Measurements from ENCODE around the gene IGHMBP2.
"Not testable (repeated sequence)": the region's sequence is repeated elsewhere in the genome, so short reads cannot be mapped to it uniquely, and the experiment has no call there.

The IGHMBP2 gene

DNA sequence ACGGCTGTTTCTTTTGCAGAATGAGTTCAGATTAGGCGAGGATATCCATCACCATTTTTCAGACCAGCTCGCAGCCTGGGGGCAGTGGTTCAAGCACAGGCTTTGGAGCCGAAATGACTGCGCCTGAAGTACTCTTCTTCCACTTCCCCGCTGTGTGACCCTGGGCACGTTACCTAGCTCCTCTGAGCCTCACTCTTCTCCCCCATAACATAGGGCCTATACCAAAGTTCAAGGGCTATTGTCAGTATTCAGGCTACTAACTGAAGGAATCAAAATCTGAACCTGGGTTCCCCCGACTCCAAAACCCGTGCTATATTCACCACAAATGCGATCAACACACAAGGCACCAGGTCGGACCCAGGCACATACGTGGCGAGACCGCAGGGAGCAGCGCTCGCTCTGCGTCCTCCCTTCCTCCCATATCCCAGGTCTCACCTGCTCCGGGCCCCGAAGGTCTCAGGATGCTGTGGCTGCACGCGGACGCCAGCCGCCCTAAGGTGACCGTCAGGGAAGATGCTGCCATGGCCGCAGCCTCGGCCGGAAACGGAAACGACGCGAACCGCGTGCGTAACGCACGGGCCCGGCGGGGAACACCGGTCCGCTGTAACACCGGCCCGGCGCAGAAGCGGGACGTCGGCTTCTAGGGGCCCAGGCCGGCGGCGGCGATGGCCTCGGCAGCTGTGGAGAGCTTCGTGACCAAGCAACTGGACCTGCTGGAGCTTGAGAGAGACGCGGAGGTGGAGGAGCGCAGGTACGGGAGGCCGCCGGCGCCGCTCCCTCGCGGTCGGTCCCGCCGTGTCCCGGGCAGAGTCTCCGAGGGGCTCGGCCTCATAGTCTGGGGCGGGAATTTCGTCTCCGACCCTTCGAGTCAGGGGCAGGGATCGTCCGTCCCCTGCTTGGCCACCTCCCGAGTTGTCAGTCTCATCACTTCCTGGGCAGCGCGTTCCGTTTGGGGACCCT lies at the start of gene IGHMBP2, which contains the start of gene MRPL21:
IGHMBP2 (plus strand) TSS at position 604 of the 960 bp plus-strand sequence; CDS start at position 666, 62 bp downstream.
MRPL21 (minus strand) TSS at position 545 of the 960 bp plus-strand sequence; CDS start at position 523, 22 bp downstream.
- Histone ChIP-seq H3K27ac (ENCODE audit: low read length) (peak within 1 kb of the TSS; percentile 63), H3K9ac (ENCODE audit: low read depth, low read length) (peak within 1 kb of the TSS; percentile 97), H3K36me3 (ENCODE audit: insufficient read depth, low read depth, low read length) (peaks cover 27% of the 10 kb centered on the region), H3K4me1 (ENCODE audit: insufficient read depth, low read length) (no peaks in the 10 kb centered on the region; the same call in 1 of the 2 replicates), H3K4me3 (ENCODE audit: low read length) (peak within 1 kb of the TSS; percentile 98), H3K9me3 (ENCODE audit: insufficient read depth, low read depth, low read length) (no peaks in the 10 kb centered on the region), H3K27me3 (ENCODE audit: insufficient read depth, low read length) (no peaks in the 10 kb centered on the region)

- H3K27me3 ChIP-seq (ENCODE audit: insufficient read depth, low read length), result peaks cover 43% of the 10 kb centered on the region
These were observed 49.3 kb upstream of the IGHMBP2 start for GRCh38 chr11:68854273-68854958.

GRCh38 chr11:68855205-68855981 lies 48.3 kb upstream of the IGHMBP2 start:
- Histone ChIP-seq H3K36me3 (ENCODE audit: insufficient read depth, low read depth, low read length) (no peaks in the 10 kb centered on the region), H3K9ac (ENCODE audit: low read depth, low read length) (no peak overlapping the region), H3K4me3 (ENCODE audit: low read length) (peak overlapping the region; percentile 58), H3K27me3 (ENCODE audit: insufficient read depth, low read length) (peaks cover 43% of the 10 kb centered on the region), H3K9me3 (ENCODE audit: insufficient read depth, low read depth, low read length) (peaks cover 5% of the 10 kb centered on the region; the same call in 1 of the 2 replicates), H3K4me1 (ENCODE audit: insufficient read depth, low read length) (0 out of 2 replicates have a peak, but pooled peaks cover 3% of the 10 kb centered on the region), H3K27ac (ENCODE audit: low read length) (no peak overlapping the region)

More at GRCh38 chr11:68854273-68854958, 49.3 kb upstream of the IGHMBP2 start:
- H3K36me3 ChIP-seq (ENCODE audit: insufficient read depth, low read depth, low read length), result no peaks in the 10 kb centered on the region
- peak overlapping the region; percentile 58 for H3K4me3 ChIP-seq (ENCODE audit: low read length)
- no peak overlapping the region for H3K27ac ChIP-seq (ENCODE audit: low read length)
- H3K9me3 ChIP-seq (ENCODE audit: insufficient read depth, low read depth, low read length), result peaks cover 4% of the 10 kb centered on the region; the same call in 1 of the 2 replicates
- no peak overlapping the region for H3K9ac ChIP-seq (ENCODE audit: low read depth, low read length)
- 0 out of 2 replicates have a peak, but pooled peaks cover 3% of the 10 kb centered on the region for H3K4me1 ChIP-seq (ENCODE audit: insufficient read depth, low read length)

- not testable (repeated sequence) for H3K4me1 ChIP-seq (ENCODE audit: insufficient read depth, low read length); H3K9me3 ChIP-seq (ENCODE audit: insufficient read depth, low read depth, low read length); H3K27ac ChIP-seq (ENCODE audit: low read length); H3K9ac ChIP-seq (ENCODE audit: low read depth, low read length); H3K36me3 ChIP-seq (ENCODE audit: insufficient read depth, low read depth, low read length); H3K4me3 ChIP-seq (ENCODE audit: low read length)
- H3K27me3 ChIP-seq (ENCODE audit: insufficient read depth, low read length), result peaks cover 43% of the 10 kb centered on the region
These were observed 47.2 kb upstream of the IGHMBP2 start for GRCh38 chr11:68856425-68857030.

GRCh38 chr11:68857037-68857586 lies 46.6 kb upstream of the IGHMBP2 start:
- Histone ChIP-seq H3K9ac (ENCODE audit: low read depth, low read length) (no peak overlapping the region), H3K4me3 (ENCODE audit: low read length) (no peak overlapping the region), H3K27me3 (ENCODE audit: insufficient read depth, low read length) (peaks cover 40% of the 10 kb centered on the region), H3K9me3 (ENCODE audit: insufficient read depth, low read depth, low read length) (peaks cover 5% of the 10 kb centered on the region; the same call in 1 of the 2 replicates), H3K27ac (ENCODE audit: low read length) (no peak overlapping the region), H3K36me3 (ENCODE audit: insufficient read depth, low read depth, low read length) (no peaks in the 10 kb centered on the region), H3K4me1 (ENCODE audit: insufficient read depth, low read length) (0 out of 2 replicates have a peak, but pooled peaks cover 3% of the 10 kb centered on the region)

DNA sequence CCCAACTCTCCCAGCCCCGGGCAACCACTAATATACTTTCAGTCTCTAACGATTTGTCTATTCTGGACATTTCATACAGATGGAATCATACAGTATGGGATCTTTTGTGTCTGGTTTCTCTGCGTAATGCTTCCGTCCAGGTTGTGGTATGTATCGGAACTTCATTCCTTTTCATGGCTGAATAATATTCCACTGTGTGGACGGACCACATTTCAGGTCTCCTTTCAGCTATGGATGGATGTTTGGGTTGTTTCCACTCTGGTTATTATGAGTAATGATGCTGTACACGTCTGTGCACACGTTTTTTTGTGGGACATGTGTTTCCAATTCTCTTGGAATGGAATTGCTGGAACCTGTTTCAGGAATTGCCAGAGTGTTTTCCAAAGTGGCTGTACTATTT lies 44.6 kb upstream of the IGHMBP2 start:
- Histone ChIP-seq H3K9me3 (ENCODE audit: insufficient read depth, low read depth, low read length) (peaks cover 5% of the 10 kb centered on the region; the same call in 1 of the 2 replicates), H3K4me1 (ENCODE audit: insufficient read depth, low read length) (0 out of 2 replicates have a peak, but pooled peaks cover under 1% of the 10 kb centered on the region)

DNA sequence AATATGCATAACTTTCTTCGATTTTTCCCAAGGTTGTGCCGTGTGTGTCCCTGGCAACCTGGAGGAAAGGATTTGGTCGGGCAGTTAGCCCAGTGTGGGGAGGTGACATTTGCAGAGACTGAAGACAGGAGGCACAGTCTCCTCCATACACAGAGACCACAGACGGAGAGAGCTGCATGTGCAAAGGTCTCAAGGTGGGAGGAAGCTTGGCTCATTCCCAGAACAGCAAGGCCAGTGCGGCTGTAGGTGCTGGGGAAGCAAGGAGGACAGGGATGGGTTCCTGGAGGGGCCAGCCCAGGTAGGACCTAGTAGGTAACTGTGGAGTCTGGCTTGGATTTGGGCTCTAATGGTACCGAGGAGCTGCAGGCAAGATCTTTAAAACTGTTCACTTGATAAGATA lies 41.3 kb upstream of the IGHMBP2 start:
- H3K4me1 ChIP-seq (ENCODE audit: insufficient read depth, low read length), result no peaks in the 10 kb centered on the region
- no peak overlapping the region for H3K27ac ChIP-seq (ENCODE audit: low read length)
- peaks cover 5% of the 10 kb centered on the region; the same call in 1 of the 2 replicates for H3K9me3 ChIP-seq (ENCODE audit: insufficient read depth, low read depth, low read length)
- no peaks in the 10 kb centered on the region for H3K27me3 ChIP-seq (ENCODE audit: insufficient read depth, low read length)
- no peak overlapping the region for H3K4me3 ChIP-seq (ENCODE audit: low read length)
- no peak overlapping the region for H3K9ac ChIP-seq (ENCODE audit: low read depth, low read length)
- H3K36me3 ChIP-seq (ENCODE audit: insufficient read depth, low read depth, low read length), result no peaks in the 10 kb centered on the region

More for the DNA sequence above, 44.6 kb upstream of the IGHMBP2 start:
- H3K4me3 ChIP-seq (ENCODE audit: low read length), result no peak overlapping the region
- H3K27me3 ChIP-seq (ENCODE audit: insufficient read depth, low read length), result peaks cover 19% of the 10 kb centered on the region
- no peaks in the 10 kb centered on the region for H3K36me3 ChIP-seq (ENCODE audit: insufficient read depth, low read depth, low read length)
- H3K9ac ChIP-seq (ENCODE audit: low read depth, low read length), result no peak overlapping the region
- H3K27ac ChIP-seq (ENCODE audit: low read length), result no peak overlapping the region

DNA sequence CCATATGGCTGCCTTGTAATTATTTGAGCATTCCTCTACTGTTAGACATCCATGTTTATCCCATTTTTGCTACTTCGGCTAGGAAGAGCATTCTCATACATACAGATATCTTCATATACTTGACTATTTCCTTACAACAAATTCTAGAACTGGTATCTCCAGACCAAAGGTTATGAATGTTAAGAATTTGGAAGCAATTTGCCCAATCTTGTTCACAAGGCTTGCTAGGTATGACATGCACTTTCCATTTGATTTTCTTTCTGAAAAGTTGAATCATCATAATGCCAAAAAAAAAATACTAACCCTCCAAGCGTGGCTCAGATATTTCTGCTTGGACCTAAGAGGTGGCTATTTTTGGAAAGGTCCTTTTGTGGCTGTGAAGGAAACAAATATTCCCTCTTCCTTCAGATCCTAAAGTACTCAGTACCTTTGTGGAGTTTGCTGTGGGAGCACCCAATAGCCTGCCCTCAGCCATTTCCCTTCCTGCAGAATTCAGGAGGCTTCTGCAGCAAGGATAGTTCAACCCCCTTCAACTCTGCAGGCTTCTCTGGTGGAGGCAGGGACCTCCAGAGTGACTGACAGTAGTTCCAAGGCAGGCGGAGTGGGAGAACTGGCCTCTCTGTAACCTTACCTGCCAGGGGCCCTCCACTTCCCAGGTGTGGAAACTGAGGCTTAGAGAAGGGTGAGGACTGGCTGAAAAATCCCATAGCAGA lies 40.0 kb upstream of the IGHMBP2 start:
- Histone ChIP-seq H3K9me3 (ENCODE audit: insufficient read depth, low read depth, low read length) (peaks cover 5% of the 10 kb centered on the region; the same call in 1 of the 2 replicates), H3K4me1 (ENCODE audit: insufficient read depth, low read length) (no peaks in the 10 kb centered on the region), H3K4me3 (ENCODE audit: low read length) (no peak overlapping the region), H3K36me3 (ENCODE audit: insufficient read depth, low read depth, low read length) (no peaks in the 10 kb centered on the region), H3K27ac (ENCODE audit: low read length) (no peak overlapping the region), H3K9ac (ENCODE audit: low read depth, low read length) (no peak overlapping the region), H3K27me3 (ENCODE audit: insufficient read depth, low read length) (no peaks in the 10 kb centered on the region)

GRCh38 chr11:68865241-68865640 lies 38.5 kb upstream of the IGHMBP2 start:
- no peaks in the 10 kb centered on the region for H3K36me3 ChIP-seq (ENCODE audit: insufficient read depth, low read depth, low read length)
- no peaks in the 10 kb centered on the region for H3K9me3 ChIP-seq (ENCODE audit: insufficient read depth, low read depth, low read length)
- H3K27me3 ChIP-seq (ENCODE audit: insufficient read depth, low read length), result no peaks in the 10 kb centered on the region
- H3K9ac ChIP-seq (ENCODE audit: low read depth, low read length), result no peak overlapping the region
- H3K4me3 ChIP-seq (ENCODE audit: low read length), result no peak overlapping the region
- H3K4me1 ChIP-seq (ENCODE audit: insufficient read depth, low read length), result no peaks in the 10 kb centered on the region
- no peak overlapping the region for H3K27ac ChIP-seq (ENCODE audit: low read length)

DNA sequence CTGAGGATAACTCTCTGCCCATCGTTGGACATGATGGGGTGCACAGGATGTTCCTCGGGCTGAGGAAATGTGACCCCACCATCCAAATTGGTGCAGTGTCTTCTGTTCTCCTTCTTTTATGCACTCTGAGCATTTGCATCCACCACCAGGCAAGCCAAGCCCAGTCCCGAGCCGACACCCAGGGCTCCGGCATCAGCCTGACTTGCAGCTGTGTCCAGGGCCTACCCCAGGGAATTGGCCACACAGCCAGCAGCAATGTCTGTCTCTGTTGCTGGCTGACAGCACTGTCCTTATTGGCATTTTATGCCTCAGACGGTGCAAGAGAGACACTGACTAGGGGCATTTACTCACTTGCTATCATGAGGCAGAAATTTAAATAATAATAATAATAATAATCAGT lies 36.6 kb upstream of the IGHMBP2 start:
- no peaks in the 10 kb centered on the region for H3K36me3 ChIP-seq (ENCODE audit: insufficient read depth, low read depth, low read length)
- H3K4me3 ChIP-seq (ENCODE audit: low read length), result no peak overlapping the region
- no peak overlapping the region for H3K9ac ChIP-seq (ENCODE audit: low read depth, low read length)
- no peaks in the 10 kb centered on the region for H3K27me3 ChIP-seq (ENCODE audit: insufficient read depth, low read length)
- H3K9me3 ChIP-seq (ENCODE audit: insufficient read depth, low read depth, low read length), result no peaks in the 10 kb centered on the region
- H3K4me1 ChIP-seq (ENCODE audit: insufficient read depth, low read length), result no peaks in the 10 kb centered on the region
- no peak overlapping the region for H3K27ac ChIP-seq (ENCODE audit: low read length)
